ENCODE results near the gene RASSF1.

Gene RASSF1

DNA sequence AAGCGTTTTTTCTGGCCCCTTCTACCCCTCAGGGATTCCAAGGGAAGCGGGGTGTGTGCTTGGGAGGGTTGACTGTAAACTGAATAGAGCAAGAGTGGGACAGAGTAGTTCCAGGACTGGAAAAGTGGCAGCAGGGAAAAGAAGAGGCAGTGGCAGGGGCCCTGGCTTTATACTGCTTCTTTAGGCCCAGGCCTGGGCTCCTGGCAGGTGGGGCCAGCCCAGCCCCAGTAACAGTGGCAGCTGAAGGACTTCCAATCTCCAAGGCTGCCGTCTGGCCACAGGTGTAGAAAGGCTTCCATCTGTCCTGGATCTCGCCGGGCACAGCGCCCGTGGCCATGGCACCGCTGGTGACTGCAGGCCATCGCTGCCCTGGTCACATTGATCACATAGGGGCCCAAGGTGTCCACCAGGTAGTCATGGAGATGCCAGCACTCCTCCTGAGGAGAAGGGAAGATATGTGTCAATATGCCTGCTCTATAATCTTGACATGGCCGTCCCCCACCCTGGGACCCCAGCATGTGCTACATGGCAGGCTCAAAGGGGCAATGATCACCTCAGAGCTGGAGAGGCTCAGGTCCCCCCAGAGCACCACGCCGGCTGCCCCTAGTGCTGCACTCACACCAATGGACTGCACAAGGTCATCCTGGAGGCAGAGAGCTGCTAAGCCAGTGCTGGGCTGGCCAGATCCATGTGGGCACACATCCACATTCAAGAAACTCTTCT, 47.4 kb downstream of the RASSF1 start:
- TF ChIP-seq, protein P1, sequence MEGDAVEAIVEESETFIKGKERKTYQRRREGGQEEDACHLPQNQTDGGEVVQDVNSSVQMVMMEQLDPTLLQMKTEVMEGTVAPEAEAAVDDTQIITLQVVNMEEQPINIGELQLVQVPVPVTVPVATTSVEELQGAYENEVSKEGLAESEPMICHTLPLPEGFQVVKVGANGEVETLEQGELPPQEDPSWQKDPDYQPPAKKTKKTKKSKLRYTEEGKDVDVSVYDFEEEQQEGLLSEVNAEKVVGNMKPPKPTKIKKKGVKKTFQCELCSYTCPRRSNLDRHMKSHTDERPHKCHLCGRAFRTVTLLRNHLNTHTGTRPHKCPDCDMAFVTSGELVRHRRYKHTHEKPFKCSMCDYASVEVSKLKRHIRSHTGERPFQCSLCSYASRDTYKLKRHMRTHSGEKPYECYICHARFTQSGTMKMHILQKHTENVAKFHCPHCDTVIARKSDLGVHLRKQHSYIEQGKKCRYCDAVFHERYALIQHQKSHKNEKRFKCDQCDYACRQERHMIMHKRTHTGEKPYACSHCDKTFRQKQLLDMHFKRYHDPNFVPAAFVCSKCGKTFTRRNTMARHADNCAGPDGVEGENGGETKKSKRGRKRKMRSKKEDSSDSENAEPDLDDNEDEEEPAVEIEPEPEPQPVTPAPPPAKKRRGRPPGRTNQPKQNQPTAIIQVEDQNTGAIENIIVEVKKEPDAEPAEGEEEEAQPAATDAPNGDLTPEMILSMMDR (IDR thresholded peaks at IDR 0.05), result no peak

DNA sequence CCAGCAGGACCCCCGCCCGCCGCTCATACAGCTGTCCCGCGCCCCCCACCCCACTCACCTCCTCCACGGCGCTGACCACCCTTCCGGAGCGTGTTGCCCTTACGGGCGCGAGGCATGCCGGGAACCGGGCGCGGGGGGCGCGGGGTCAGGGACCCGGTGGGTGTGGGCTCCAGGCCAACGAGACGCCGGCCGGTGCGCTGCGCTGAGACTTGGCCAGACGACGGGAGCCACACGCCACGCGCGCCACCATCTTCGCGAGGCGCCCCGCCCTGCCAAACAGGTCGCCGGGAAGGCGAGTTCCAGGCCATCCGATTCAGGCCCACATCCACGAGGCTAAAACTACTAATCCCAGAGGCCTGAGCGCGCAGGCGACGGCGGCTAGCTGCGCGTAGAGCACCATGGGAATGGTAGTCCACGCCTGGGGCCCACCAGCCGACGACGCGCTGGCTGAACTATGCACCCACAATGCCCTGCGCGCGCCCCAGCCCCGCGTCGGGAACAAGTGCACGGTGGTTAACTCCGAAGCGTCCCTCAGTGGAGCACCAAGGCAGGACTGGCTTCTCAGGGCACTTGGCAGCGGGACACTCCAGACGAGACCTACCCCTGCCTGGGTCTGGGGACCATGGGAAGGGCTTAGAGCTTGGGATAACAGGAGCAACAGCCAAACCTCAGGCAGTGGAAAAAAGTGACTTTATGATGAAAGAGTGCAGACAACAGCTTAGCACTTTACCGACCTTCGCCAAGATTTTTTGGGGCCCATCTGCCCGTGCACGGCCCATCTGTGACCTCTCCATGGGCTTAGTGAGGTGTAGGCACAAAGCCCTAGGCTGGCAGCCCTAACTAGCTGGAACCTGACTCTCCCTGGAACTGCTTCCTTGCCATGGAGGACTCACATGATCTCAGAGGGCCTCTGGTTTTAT, 48.2 kb downstream of the RASSF1 start, which contains the start of gene IFRD2:
Gene IFRD2, minus strand, starts transcription at position 271 of the 920 bp plus-strand sequence. Its CDS starts 155 bp downstream, at position 116.
- TF ChIP-seq, protein P1 (IDR thresholded peaks at IDR 0.05), result no peak

DNA sequence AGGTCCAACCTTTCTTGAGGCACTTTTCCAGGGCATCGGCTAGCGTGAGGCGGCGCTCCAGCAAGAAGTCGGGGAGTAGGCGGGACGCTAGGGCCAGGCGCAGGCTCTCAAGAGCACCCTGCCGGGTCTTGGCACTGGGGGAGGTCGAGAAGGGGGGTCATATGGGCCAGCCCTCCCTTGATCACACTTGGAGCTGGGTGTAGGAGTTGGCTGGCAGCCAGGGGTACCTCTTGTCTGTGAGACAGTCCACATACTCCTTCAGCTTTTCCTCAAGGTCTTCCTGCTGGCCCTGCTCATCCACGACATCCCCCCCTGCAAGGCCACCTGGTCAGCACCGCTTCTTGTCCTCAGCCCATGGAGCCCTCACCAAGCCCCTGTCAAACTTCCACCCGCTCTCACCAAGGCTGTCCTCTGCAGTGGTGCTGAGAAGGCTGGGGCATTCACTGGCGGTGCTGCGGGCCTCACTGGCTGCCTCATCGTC, 50.4 kb downstream of the RASSF1 start:
- TF ChIP-seq, protein P1 (IDR thresholded peaks at IDR 0.05), result no peak

DNA sequence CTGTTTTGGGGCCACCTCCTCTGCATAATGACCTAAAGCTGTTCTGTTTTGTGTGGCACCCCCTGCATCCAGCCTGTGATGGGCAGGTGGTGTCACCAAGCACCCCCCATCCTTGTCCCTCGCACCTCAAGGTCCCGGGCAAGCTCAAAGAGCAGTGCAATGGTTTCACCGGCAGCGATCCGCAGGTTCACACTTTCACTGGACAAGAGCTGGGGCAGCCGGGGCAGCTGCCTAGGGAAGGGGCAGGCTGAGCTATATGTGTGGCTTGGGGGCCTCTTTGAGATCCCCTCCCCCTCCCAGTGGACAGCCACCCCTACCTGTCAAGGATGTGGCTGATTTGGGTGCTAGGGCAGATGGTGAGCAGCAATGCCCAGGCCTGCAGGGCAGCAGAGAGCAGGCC, 51.5 kb downstream of the RASSF1 start:
- TF ChIP-seq, protein P1 (IDR thresholded peaks at IDR 0.05), result no peak

DNA sequence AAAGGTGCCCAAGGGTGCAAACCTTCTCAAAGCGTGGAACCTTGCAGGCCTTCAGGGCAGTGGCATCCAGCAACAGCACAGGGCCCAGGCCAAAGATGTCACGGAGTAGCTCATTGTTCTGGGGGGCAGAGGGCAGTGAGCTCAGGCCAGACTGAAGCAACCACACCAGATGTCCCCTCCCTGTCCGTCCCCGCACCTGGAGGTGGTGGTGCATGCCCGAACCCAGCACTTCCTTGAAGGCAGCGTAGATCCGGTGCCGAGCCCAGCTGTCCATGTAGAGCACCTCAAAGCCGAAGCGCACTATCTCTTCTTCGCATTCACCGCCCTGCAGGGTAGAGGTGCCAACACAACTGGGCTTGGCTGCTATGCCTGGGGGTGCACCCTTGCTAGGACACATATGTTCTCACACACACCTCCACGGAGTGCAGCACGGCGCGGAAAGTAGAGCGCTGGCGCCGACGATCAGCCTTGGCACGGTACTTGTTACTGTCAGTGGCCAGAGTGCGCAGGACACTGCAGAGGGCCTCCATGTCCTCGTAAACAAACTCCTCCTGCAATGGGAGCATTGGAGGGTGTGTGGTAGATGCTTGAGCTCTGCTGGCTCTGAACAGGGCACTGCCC, 52.1 kb downstream of the RASSF1 start:
- TF ChIP-seq, protein P1 (IDR thresholded peaks at IDR 0.05), result no peak

DNA sequence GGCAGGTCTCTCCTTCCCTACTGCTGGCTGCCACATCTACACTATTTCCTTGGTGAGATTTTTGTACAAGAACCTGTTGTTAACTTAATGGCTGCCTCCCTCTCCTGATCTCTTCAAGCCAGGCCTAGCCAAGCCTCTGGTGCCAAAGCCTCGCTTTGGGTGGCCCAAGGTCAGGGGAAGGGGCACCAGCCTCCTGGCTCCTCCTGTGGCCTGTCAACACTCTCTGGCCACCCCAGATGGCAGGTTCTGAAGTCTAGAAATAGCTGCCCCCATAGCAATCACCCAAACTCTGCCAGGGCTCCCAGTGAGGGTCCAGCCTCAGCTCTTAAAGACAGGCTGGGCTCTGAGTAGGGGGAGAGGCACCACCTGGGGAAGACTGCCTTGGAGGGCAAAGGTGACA, 53.4 kb downstream of the RASSF1 start:
- TF ChIP-seq, protein P1 (IDR thresholded peaks at IDR 0.05), result no peak
